IPS-15b (cell line): ENCODE results near the gene LGR6.

ENCODE experiments used
- H3K27me3 ChIP-seq: one replicate; pipeline ENCODE4 v1.6.1; 2013; ENCODE audit warnings: low read length; ENCODE audit not compliant: control insufficient read depth, insufficient read depth
- H3K36me3 ChIP-seq: one replicate; pipeline ENCODE4 v1.6.1; 2013; ENCODE audit warnings: low read length; ENCODE audit not compliant: control insufficient read depth, insufficient read depth
- H3K4me1 ChIP-seq: one replicate; pipeline ENCODE4 v1.6.1; 2013; ENCODE audit warnings: mild to moderate bottlenecking, low read length; ENCODE audit not compliant: control insufficient read depth, insufficient read depth
- H3K4me3 ChIP-seq: one replicate; pipeline ENCODE4 v1.5.1; 2013; ENCODE audit warnings: low read depth, low read length
- H3K9ac ChIP-seq: one replicate; pipeline ENCODE4 v1.6.1; 2013; ENCODE audit warnings: low read depth, mild to moderate bottlenecking, low read length
- H3K9me3 ChIP-seq: one replicate; pipeline ENCODE4 v1.6.1; 2013; ENCODE audit warnings: mild to moderate bottlenecking, low read length; ENCODE audit not compliant: control insufficient read depth, insufficient read depth

Gene LGR6

GRCh38 chr1:202283379-202283844 is 89.8 kb downstream of the LGR6 start:
- no peak overlapping the region for H3K4me3 ChIP-seq
- H3K36me3 ChIP-seq, result no peaks in the 10 kb centered on the region
- H3K9me3 ChIP-seq, result no peaks in the 10 kb centered on the region
- H3K9ac ChIP-seq, result no peak overlapping the region
- H3K27me3 ChIP-seq, result no peaks in the 10 kb centered on the region
- H3K4me1 ChIP-seq, result peaks cover 3% of the 10 kb centered on the region

- H3K27me3 ChIP-seq, result no peaks in the 10 kb centered on the region
- H3K9me3 ChIP-seq, result no peaks in the 10 kb centered on the region
- no peaks in the 10 kb centered on the region for H3K36me3 ChIP-seq
- H3K4me3 ChIP-seq, result no peak overlapping the region
- peaks cover 3% of the 10 kb centered on the region for H3K4me1 ChIP-seq
- no peak overlapping the region for H3K9ac ChIP-seq
Measured at GRCh38 chr1:202283991-202284390, 90.4 kb downstream of the LGR6 start.

DNA sequence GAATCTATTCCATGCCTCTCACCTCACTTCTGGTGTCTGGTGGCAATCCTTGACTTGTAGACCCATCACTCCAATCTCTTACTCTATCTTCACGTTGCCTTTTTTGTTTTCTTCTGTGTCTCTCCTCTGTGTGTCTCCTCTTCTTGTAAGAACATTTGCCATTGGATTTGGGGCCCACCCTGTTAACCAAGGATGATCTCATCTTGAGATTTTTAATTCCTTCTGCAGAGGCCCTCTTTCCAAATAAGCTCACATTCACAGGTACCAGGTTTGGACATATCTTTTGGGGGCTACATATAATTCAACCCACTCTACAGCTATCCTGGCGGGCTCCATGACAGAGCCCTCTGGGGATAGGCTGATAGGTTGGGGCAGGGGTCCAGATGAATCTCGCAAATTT is 92.3 kb downstream of the LGR6 start:
- Histone ChIP-seq H3K9me3 (no peaks in the 10 kb centered on the region), H3K36me3 (no peaks in the 10 kb centered on the region), H3K27me3 (no peaks in the 10 kb centered on the region), H3K9ac (no peak overlapping the region), H3K4me1 (peaks cover 3% of the 10 kb centered on the region), H3K4me3 (no peak overlapping the region)

GRCh38 chr1:202286622-202287097 is 93.1 kb downstream of the LGR6 start:
- Histone ChIP-seq H3K9ac (no peak overlapping the region), H3K9me3 (no peaks in the 10 kb centered on the region), H3K27me3 (no peaks in the 10 kb centered on the region), H3K4me3 (no peak overlapping the region), H3K36me3 (no peaks in the 10 kb centered on the region), H3K4me1 (no peaks in the 10 kb centered on the region)

GRCh38 chr1:202287196-202287595 is 93.6 kb downstream of the LGR6 start:
- Histone ChIP-seq H3K27me3 (no peaks in the 10 kb centered on the region), H3K4me3 (no peak overlapping the region), H3K4me1 (no peaks in the 10 kb centered on the region)

DNA sequence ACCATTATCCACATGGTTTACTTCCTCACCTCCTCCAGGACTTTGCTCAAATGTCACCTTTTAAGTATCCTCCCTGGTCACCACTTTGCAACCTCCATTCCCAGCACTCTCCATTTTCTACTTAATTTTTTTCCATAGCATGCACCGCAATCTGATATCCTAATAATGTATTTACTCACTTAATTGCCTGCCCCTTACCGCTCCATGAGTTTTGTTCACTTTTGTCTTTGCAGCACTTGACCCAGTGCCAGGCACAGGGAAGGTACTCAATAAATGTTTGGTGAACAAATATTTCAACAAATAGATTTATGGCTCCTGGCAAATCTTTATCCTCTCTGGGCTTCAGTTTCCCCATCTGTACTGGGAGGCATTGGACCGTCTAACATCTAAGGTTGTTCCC is 94.6 kb downstream of the LGR6 start:
- H3K4me1 ChIP-seq, result no peaks in the 10 kb centered on the region
- H3K27me3 ChIP-seq, result no peaks in the 10 kb centered on the region
- no peak overlapping the region for H3K4me3 ChIP-seq
- no peaks in the 10 kb centered on the region for H3K36me3 ChIP-seq
- no peaks in the 10 kb centered on the region for H3K9me3 ChIP-seq
- H3K9ac ChIP-seq, result no peak overlapping the region

More at GRCh38 chr1:202287196-202287595, 93.6 kb downstream of the LGR6 start:
- Histone ChIP-seq H3K9ac (no peak overlapping the region), H3K36me3 (no peaks in the 10 kb centered on the region), H3K9me3 (no peaks in the 10 kb centered on the region)

DNA sequence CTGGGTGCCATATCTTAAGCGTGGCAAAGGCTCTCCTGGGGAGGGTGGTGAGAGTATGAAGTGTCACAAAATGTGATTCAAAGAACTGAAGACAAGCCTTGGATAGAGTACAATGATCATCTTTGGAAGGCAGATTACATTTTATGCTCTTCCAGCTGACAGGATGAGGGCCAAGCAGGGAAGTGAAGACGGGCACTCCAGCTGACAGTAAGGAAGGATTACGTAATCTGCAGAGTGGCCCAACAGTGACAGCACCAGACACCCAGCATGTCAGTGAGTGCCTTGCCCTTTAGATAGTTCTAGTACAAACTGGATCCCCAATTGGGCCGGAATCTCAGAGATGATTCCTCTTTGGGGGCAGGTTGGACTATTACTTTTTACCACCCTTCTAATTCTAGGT is 95.4 kb downstream of the LGR6 start:
- no peak overlapping the region for H3K9ac ChIP-seq
- H3K9me3 ChIP-seq, result no peaks in the 10 kb centered on the region
- no peaks in the 10 kb centered on the region for H3K36me3 ChIP-seq
- H3K4me1 ChIP-seq, result no peaks in the 10 kb centered on the region
- H3K27me3 ChIP-seq, result no peaks in the 10 kb centered on the region
- no peak overlapping the region for H3K4me3 ChIP-seq

DNA sequence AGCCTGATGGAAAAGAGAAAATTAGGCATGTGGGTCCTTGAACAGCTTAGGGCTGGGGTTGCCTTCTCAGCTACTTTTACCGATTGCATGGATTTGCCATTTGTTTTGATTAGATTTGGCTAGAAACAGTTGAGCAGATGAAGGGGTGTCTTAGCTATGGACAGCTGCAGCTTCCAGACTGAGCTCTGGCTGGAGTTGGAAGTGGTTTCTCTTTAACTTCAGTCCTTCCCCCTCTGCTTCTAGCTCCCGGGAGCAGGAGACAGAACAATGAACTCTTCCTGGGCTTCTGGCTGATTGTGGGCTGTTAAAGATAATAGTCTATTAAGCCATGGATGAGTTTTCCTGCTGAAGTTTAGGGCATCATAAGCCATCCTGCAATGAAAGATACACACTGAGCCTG is 97.4 kb downstream of the LGR6 start:
- Histone ChIP-seq H3K9ac (no peak overlapping the region), H3K4me3 (no peak overlapping the region), H3K4me1 (no peaks in the 10 kb centered on the region), H3K27me3 (no peaks in the 10 kb centered on the region), H3K36me3 (no peaks in the 10 kb centered on the region), H3K9me3 (no peaks in the 10 kb centered on the region)

DNA sequence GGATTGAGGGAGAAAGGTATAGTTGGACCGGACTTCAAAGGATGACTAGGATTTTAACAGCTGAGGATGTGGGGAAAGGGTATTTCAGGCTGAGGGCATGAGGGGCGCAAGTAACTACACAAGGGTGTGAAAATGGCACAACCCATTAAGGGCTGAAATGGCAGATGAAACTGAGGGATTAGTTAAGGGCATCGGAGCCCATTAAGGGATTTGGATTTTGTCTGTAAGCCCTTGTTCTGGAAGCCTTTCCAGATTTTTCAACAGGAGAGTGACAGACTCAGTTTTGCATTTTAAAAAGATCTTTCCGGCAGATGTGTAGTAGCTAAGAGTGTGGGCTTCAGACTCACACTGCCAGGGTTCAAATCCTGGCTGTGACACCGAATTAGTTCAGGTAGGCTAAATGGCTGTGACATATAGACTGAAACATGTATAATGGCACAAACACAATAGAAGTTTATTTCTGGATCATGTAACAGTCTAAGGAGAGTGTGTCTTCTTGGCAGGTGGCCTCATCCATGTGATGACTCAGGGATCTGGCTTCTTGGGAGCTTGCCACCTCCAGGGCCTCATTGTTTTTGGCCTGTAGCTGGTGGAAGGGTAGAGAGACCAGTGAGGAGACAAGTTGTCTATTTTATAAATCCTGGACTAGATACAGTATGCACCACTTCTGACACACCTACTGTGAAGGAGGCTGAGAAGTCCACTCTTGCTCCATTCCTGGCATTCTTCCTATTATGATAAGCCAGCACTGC is 98.5 kb downstream of the LGR6 start:
- no peak overlapping the region for H3K9ac ChIP-seq
- H3K36me3 ChIP-seq, result no peaks in the 10 kb centered on the region
- peaks cover 2% of the 10 kb centered on the region for H3K27me3 ChIP-seq
- no peaks in the 10 kb centered on the region for H3K9me3 ChIP-seq
- H3K4me1 ChIP-seq, result no peaks in the 10 kb centered on the region
- H3K4me3 ChIP-seq, result no peak overlapping the region

DNA sequence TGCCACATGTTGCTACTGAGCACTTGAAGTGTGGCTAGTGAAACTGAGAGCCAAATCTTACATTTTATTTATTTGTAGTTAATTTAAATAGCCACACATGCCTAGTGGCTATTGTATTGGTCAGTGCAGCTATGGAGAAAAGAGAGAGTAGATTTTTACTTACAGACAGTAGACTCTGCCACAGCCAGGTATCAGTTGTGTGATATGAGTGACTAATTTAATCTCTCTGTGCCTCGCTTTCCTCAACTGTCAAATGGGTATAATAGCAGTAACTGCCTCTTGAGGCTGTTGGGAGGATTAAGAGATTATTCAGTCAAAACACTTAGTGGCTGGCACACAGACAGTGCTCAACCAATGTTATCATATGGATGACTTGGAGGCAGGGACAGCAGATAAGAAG is 99.2 kb downstream of the LGR6 start:
- H3K9me3 ChIP-seq, result no peaks in the 10 kb centered on the region
- no peaks in the 10 kb centered on the region for H3K36me3 ChIP-seq
- H3K4me1 ChIP-seq, result no peaks in the 10 kb centered on the region
- H3K27me3 ChIP-seq, result peaks cover 2% of the 10 kb centered on the region
- H3K9ac ChIP-seq, result no peak overlapping the region
- H3K4me3 ChIP-seq, result no peak overlapping the region

DNA sequence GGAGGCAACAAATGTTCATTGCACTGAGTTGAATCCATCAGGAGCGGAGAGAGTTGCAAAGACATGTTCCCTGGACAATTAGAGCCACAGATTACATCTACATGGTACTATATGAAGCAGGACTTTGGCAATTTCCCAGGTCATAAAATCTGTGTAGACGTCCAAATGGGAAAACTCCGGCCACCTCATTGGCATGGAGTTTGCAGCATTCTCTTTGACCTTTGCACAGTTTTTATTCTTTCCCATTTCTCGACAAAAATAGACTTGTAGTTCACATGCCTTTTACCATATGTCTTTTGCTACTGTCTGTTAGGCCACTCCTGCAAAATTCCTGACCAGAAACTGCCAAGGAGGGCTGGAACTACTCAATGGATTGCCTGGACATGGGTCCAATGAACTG is 100.0 kb downstream of the LGR6 start:
- no peaks in the 10 kb centered on the region for H3K9me3 ChIP-seq
- no peaks in the 10 kb centered on the region for H3K4me1 ChIP-seq
- peaks cover 2% of the 10 kb centered on the region for H3K27me3 ChIP-seq
- no peak overlapping the region for H3K4me3 ChIP-seq
- H3K36me3 ChIP-seq, result no peaks in the 10 kb centered on the region
- no peak overlapping the region for H3K9ac ChIP-seq

DNA sequence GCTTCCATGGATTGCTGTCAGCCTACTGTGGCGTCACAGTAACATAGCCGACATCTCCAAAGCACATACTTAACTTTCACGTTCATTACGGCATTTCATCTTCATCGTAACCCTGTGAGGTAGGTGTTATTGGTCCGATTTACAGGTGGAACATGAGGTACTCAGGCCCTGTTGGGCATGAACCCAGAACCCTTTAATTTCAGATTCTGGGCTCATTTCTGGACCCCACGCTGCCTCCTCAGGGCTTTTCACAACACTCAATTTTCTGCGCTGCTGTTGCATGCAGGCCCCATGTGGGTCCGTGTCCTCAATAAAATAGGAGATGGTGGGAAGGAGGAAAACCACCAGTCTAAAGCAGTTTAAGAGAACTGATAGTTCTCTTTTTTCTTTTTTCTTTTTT is 108.6 kb downstream of the LGR6 start:
- Histone ChIP-seq H3K9ac (no peak overlapping the region), H3K4me3 (no peak overlapping the region), H3K36me3 (no peaks in the 10 kb centered on the region), H3K9me3 (no peaks in the 10 kb centered on the region), H3K27me3 (no peaks in the 10 kb centered on the region), H3K4me1 (no peaks in the 10 kb centered on the region)
